Measurements from ENCODE around the gene JUNB.

JUNB gene

GRCh38 chr19:12773571-12773970 lies 17.7 kb upstream of the JUNB start (continued):
- TF ChIP-seq PRDM10 (tag by site-specific recombination; IDR thresholded peaks at IDR 0.05) (peak; percentile 7; the same call in 1 of the 2 replicates), ZBTB7A (tag by site-specific recombination; IDR thresholded peaks at IDR 0.05; ENCODE audit: low read depth) (no peak), GLIS1 (tag by site-specific recombination; IDR thresholded peaks at IDR 0.05) (no peak), ZNF777 (tag by site-specific recombination; IDR thresholded peaks at IDR 0.05; ENCODE audit: borderline replicate concordance) (no peak), CTCF (tag by site-specific recombination; IDR thresholded peaks at IDR 0.05) (peak; percentile 67), ZNF677 (tag by site-specific recombination; IDR thresholded peaks at IDR 0.05) (no peak), ZSCAN30 (tag by site-specific recombination; IDR thresholded peaks at IDR 0.05) (no peak), ZNF707 (tag by site-specific recombination; IDR thresholded peaks at IDR 0.05) (no peak), ZNF24 (tag by site-specific recombination; IDR thresholded peaks at IDR 0.05) (no peak), ZNF302 (tag by site-specific recombination; IDR thresholded peaks at IDR 0.05; ENCODE audit: low read depth) (no peak), ZNF121 (tag by site-specific recombination; IDR thresholded peaks at IDR 0.05) (no peak), ZBTB17 (tag by site-specific recombination; IDR thresholded peaks at IDR 0.05) (peak; percentile 63), ZNF292 (tag by site-specific recombination; IDR thresholded peaks at IDR 0.05; ENCODE audit: borderline replicate concordance, low read depth) (no peak), ZNF366 (tag by site-specific recombination; conservative IDR thresholded peaks at IDR 0.05) (peak; percentile 57), ZNF768 (tag by site-specific recombination; IDR thresholded peaks at IDR 0.05) (no peak), ZNF335 (tag by site-specific recombination; conservative IDR thresholded peaks at IDR 0.05) (peak; percentile 50), ZNF248 (tag by site-specific recombination; IDR thresholded peaks at IDR 0.05) (no peak), ZNF670 (tag by site-specific recombination; IDR thresholded peaks at IDR 0.05; ENCODE audit: low read depth) (no peak), SP7 (tag by site-specific recombination; IDR thresholded peaks at IDR 0.05) (peak; percentile 55), ZNF785 (tag by site-specific recombination; IDR thresholded peaks at IDR 0.05) (no peak), PRDM1 (tag by site-specific recombination; IDR thresholded peaks at IDR 0.05) (peak; percentile 92), ZNF544 (tag by site-specific recombination; IDR thresholded peaks at IDR 0.05) (no peak), ZNF571 (tag by site-specific recombination; IDR thresholded peaks at IDR 0.05) (no peak), ZNF600 (tag by site-specific recombination; IDR thresholded peaks at IDR 0.05) (peak; percentile 91), ZBTB26 (tag by site-specific recombination; optimal IDR thresholded peaks at IDR 0.05) (no peak), ZNF266 (tag by site-specific recombination; IDR thresholded peaks at IDR 0.05; ENCODE audit: low read depth) (no peak), ZSCAN16 (tag by site-specific recombination; IDR thresholded peaks at IDR 0.05) (no peak)
- TF ChIP-seq, protein P1, sequence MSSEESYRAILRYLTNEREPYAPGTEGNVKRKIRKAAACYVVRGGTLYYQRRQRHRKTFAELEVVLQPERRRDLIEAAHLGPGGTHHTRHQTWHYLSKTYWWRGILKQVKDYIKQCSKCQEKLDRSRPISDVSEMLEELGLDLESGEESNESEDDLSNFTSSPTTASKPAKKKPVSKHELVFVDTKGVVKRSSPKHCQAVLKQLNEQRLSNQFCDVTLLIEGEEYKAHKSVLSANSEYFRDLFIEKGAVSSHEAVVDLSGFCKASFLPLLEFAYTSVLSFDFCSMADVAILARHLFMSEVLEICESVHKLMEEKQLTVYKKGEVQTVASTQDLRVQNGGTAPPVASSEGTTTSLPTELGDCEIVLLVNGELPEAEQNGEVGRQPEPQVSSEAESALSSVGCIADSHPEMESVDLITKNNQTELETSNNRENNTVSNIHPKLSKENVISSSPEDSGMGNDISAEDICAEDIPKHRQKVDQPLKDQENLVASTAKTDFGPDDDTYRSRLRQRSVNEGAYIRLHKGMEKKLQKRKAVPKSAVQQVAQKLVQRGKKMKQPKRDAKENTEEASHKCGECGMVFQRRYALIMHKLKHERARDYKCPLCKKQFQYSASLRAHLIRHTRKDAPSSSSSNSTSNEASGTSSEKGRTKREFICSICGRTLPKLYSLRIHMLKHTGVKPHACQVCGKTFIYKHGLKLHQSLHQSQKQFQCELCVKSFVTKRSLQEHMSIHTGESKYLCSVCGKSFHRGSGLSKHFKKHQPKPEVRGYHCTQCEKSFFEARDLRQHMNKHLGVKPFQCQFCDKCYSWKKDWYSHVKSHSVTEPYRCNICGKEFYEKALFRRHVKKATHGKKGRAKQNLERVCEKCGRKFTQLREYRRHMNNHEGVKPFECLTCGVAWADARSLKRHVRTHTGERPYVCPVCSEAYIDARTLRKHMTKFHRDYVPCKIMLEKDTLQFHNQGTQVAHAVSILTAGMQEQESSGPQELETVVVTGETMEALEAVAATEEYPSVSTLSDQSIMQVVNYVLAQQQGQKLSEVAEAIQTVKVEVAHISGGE (tag by site-specific recombination; conservative IDR thresholded peaks at IDR 0.05; ENCODE audit: low read depth): no peak
- TF ChIP-seq, protein P2, sequence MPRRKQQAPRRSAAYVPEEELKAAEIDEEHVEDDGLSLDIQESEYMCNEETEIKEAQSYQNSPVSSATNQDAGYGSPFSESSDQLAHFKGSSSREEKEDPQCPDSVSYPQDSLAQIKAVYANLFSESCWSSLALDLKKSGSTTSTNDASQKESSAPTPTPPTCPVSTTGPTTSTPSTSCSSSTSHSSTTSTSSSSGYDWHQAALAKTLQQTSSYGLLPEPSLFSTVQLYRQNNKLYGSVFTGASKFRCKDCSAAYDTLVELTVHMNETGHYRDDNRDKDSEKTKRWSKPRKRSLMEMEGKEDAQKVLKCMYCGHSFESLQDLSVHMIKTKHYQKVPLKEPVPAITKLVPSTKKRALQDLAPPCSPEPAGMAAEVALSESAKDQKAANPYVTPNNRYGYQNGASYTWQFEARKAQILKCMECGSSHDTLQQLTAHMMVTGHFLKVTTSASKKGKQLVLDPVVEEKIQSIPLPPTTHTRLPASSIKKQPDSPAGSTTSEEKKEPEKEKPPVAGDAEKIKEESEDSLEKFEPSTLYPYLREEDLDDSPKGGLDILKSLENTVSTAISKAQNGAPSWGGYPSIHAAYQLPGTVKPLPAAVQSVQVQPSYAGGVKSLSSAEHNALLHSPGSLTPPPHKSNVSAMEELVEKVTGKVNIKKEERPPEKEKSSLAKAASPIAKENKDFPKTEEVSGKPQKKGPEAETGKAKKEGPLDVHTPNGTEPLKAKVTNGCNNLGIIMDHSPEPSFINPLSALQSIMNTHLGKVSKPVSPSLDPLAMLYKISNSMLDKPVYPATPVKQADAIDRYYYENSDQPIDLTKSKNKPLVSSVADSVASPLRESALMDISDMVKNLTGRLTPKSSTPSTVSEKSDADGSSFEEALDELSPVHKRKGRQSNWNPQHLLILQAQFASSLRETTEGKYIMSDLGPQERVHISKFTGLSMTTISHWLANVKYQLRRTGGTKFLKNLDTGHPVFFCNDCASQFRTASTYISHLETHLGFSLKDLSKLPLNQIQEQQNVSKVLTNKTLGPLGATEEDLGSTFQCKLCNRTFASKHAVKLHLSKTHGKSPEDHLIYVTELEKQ (tag by site-specific recombination; IDR thresholded peaks at IDR 0.05; ENCODE audit: borderline replicate concordance): no peak

All from HEK293 (cell line).